SK-N-SH (cell line): Measurements from ENCODE around the gene SMAD2. TPM values are rescaled to one million over a fixed set of nuclear protein-coding genes. Genes with fewer than 3 reads are reported as not detected.

ENCODE experiments used
- CTCF ChIA-PET: fragments of 300-600, 350-600 bp; formaldehyde crosslinking; extraction: SDS; loops from one replicate; lab custom pipeline; 2021; lab: Yijun Ruan, JAX
- POLR2A ChIA-PET: fragments of 350-600 bp; sonication (Branson Sonifier 250); formaldehyde crosslinking; extraction: SDS; loops from one replicate; lab custom pipeline; 2020; ENCODE audit warnings: antibody characterized with exemption, inconsistent platforms; lab: Yijun Ruan, JAX
- DNase-seq: peaks from one replicate; pipeline ENCODE4 v3.0.0; 2012
- H2AFZ ChIP-seq: fragments of 200-600 bp; sonication (generic); 2 replicates; pipeline ENCODE4 v1.8.1; 2016; ENCODE audit warnings: antibody characterized with exemption, mild to moderate bottlenecking, low read depth
- H3F3A ChIP-seq: fragments of 200-600 bp; sonication (generic); replicated peaks from 2 replicates; pipeline ENCODE3; 2016; ENCODE audit warnings: antibody characterized with exemption, mild to moderate bottlenecking; ENCODE audit not compliant: insufficient read depth
- H3K27ac ChIP-seq, 2 experiments: fragments of 200-500 bp in 1 of 2; fragments of 200-600 bp in 1 of 2; sonication (Bioruptor generic) in 1 of 2; sonication (generic), shearing (Covaris generic) in 1 of 2; 2 replicates each; pipeline versions ENCODE4 v1.5.1 to v1.6.1; 2014 to 2016; ENCODE audit warnings: low read depth in 2 of 2, inconsistent platforms in 1 of 2, low read length in 1 of 2, mild to moderate bottlenecking in 1 of 2, mixed read lengths in 1 of 2
- H3K27me3 ChIP-seq: fragments of 200-600 bp; sonication (generic), shearing (Covaris generic); 2 replicates; pipeline ENCODE4 v1.6.1; 2016; ENCODE audit warnings: mixed run types; ENCODE audit not compliant: insufficient read depth
- H3K36me3 ChIP-seq, 2 experiments: fragments of 200-500 bp in 1 of 2; fragments of 200-600 bp in 1 of 2; sonication (Bioruptor generic) in 1 of 2; sonication (generic) in 1 of 2; replicated peaks in 1 of 2; 2 replicates each; pipeline versions ENCODE3 to v1.5.1; 2014 to 2016; ENCODE audit warnings: low read length in 1 of 2, mild to moderate bottlenecking in 1 of 2; ENCODE audit not compliant: insufficient read depth in 2 of 2, control insufficient read depth in 1 of 2
- H3K4me1 ChIP-seq, 2 experiments: fragments of 200-500 bp in 1 of 2; fragments of 200-600 bp in 1 of 2; sonication (Bioruptor generic) in 1 of 2; sonication (generic), shearing (Covaris generic) in 1 of 2; 2 replicates each; pipeline versions ENCODE4 v1.5.1 to v1.6.1; 2014 to 2016; ENCODE audit warnings: low read depth in 1 of 2, low read length in 1 of 2, mixed run types in 1 of 2; ENCODE audit not compliant: insufficient read depth in 2 of 2, control insufficient read depth in 1 of 2
- H3K4me2 ChIP-seq: fragments of 200-600 bp; sonication (generic), shearing (Covaris generic); 2 replicates; pipeline ENCODE4 v1.6.1; 2017; ENCODE audit warnings: mixed run types
- H3K4me3 ChIP-seq, 2 experiments: fragments of 200-500 bp in 1 of 2; fragments of 200-600 bp in 1 of 2; sonication (Bioruptor generic) in 1 of 2; sonication (generic), shearing (Covaris generic) in 1 of 2; 2 replicates each; pipeline versions ENCODE4 v1.5.1 to v1.8.1; 2014 to 2016; ENCODE audit warnings: low read depth in 2 of 2, inconsistent platforms in 1 of 2, low read length in 1 of 2, mild to moderate bottlenecking in 1 of 2, mixed read lengths in 1 of 2, moderate library complexity in 1 of 2
- H3K79me2 ChIP-seq: fragments of 200-600 bp; sonication (generic); 2 replicates; pipeline ENCODE4 v1.8.1; 2017; ENCODE audit warnings: mild to moderate bottlenecking; ENCODE audit not compliant: insufficient read depth
- H3K9ac ChIP-seq: fragments of 200-600 bp; sonication (generic); 2 replicates; pipeline ENCODE4 v1.6.1; 2017; ENCODE audit warnings: mixed run types
- H3K9me2 ChIP-seq: fragments of 200-600 bp; sonication (generic); 2 replicates; pipeline ENCODE4 v1.6.1; 2017; ENCODE audit warnings: mixed run types
- H3K9me3 ChIP-seq: fragments of 200-600 bp; sonication (generic); 2 replicates; pipeline ENCODE4 v1.6.1; 2017; ENCODE audit warnings: mixed run types, mild to moderate bottlenecking, moderate library complexity
- H4K20me1 ChIP-seq: fragments of 200-600 bp; sonication (generic); 2 replicates; pipeline ENCODE4 v1.6.1; 2017; ENCODE audit warnings: mild to moderate bottlenecking, mixed run types; ENCODE audit not compliant: insufficient read depth
- ELF1 ChIP-seq: IDR thresholded peaks from 2 replicates; pipeline ENCODE4 v1.4.0; 2012
- EP300 ChIP-seq, 2 experiments: IDR thresholded peaks; 2 replicates each; pipeline versions ENCODE4 v1.4.0 to v1.6.1; 2012; ENCODE audit warnings: borderline replicate concordance in 1 of 2, low read depth in 1 of 2, low read length in 1 of 2
- EZH2phosphoT487 ChIP-seq: fragments of 200-600 bp; sonication (generic); IDR thresholded peaks from 2 replicates; pipeline ENCODE4 v1.6.1; 2017; ENCODE audit warnings: low read depth, mixed run types, mild to moderate bottlenecking, antibody characterized with exemption, moderate library complexity, borderline replicate concordance
- FOXM1 ChIP-seq: IDR thresholded peaks from 2 replicates; pipeline ENCODE4 v1.4.0; 2012; ENCODE audit warnings: low read depth, mild to moderate bottlenecking
- GABPA ChIP-seq: IDR thresholded peaks from 2 replicates; pipeline ENCODE4 v1.4.0; 2012; ENCODE audit warnings: low read depth, mild to moderate bottlenecking
- GATA2 ChIP-seq: sonication (generic); formaldehyde crosslinking; IDR thresholded peaks from 2 replicates; pipeline ENCODE4 v1.5.0; 2020; ENCODE audit warnings: mild to moderate bottlenecking, missing genetic modification reagents
- JUND ChIP-seq: IDR thresholded peaks from 2 replicates; pipeline ENCODE4 v1.4.0; 2012
- NRF1 ChIP-seq: IDR thresholded peaks from 2 replicates; pipeline ENCODE4 v1.6.1; 2012; ENCODE audit warnings: low read depth, mild to moderate bottlenecking, low read length
- RAD21 ChIP-seq: IDR thresholded peaks from 2 replicates; pipeline ENCODE4 v1.6.1; 2012; ENCODE audit warnings: mild to moderate bottlenecking, low read length
- RCOR1 ChIP-seq: fragments of 150-350 bp; IDR thresholded peaks from 2 replicates; pipeline ENCODE4 v1.6.1; 2017; ENCODE audit warnings: antibody characterized with exemption, low read length
- TAF1 ChIP-seq: IDR thresholded peaks from 2 replicates; pipeline ENCODE4 v1.6.1; 2012; ENCODE audit warnings: low read depth, mild to moderate bottlenecking, low read length, moderate library complexity, borderline replicate concordance
- TCF12 ChIP-seq: IDR thresholded peaks from 2 replicates; pipeline ENCODE4 v1.4.0; 2012
- YY1 ChIP-seq: IDR thresholded peaks from 2 replicates; pipeline ENCODE4 v1.4.0; 2012; ENCODE audit warnings: low read depth, mild to moderate bottlenecking
- WGBS: methylation state at CpG from one replicate; pipeline ENCODE4 v1.1.6; 2017; ENCODE audit warnings: low lambda C conversion rate; 5-methylcytosine and 5-hydroxymethylcytosine counted together
- polyA plus RNA-seq, 3 experiments: library from polyadenylated mRNA; depleted of rRNA; stranded (reverse); fragments of >200 nt; gene quantifications; 2 replicates each; pipeline ENCODE4 v1.2.3, GENCODE V29; 2012
- TF ChIP-seq, protein P1 (sequence below): IDR thresholded peaks from 2 replicates; pipeline ENCODE4 v1.6.1; 2012; ENCODE audit warnings: mild to moderate bottlenecking, low read depth, low read length, moderate library complexity
- TF ChIP-seq, protein P2 (sequence below): IDR thresholded peaks from 2 replicates; pipeline ENCODE4 v1.4.0; 2012; ENCODE audit warnings: low read depth, borderline replicate concordance

SMAD2 gene
- polyA plus RNA-seq, 1 of the 3 experiments (the other 2 are of a cell fraction): 36.3 TPM

DNA sequence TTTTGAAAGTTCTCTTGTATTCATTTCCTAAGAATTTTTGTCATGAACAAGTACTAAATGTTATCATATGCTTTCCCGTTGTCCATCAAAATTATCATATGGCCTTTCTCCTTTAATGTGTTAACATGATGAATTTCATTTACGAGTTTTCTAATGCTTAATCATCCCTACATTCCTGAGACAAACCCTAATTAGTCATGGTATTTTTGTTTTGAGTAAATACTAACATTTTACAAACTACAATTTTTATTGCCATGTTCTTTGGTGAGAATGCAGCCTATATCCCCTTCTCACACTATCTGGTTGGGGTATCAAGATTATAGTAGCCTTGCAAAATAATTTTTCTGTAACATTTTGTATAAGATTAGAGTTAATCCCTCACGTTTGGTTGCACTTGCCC, 14.5 kb downstream of the SMAD2 start:
- Histone ChIP-seq H3K27me3 (no peaks in the 10 kb centered on the region), H4K20me1 (peaks cover 96% of the 10 kb centered on the region), H3K36me3 (no peaks in the 10 kb centered on the region)
- TF ChIP-seq GATA2 (CRISPR knock-in tag) (no peak), ELF1 (no peak), JUND (no peak), FOXM1 (no peak), NRF1 (no peak), RCOR1 (no peak), EZH2phosphoT487 (no peak), GABPA (no peak), TCF12 (no peak)
- TF ChIP-seq, protein P1, sequence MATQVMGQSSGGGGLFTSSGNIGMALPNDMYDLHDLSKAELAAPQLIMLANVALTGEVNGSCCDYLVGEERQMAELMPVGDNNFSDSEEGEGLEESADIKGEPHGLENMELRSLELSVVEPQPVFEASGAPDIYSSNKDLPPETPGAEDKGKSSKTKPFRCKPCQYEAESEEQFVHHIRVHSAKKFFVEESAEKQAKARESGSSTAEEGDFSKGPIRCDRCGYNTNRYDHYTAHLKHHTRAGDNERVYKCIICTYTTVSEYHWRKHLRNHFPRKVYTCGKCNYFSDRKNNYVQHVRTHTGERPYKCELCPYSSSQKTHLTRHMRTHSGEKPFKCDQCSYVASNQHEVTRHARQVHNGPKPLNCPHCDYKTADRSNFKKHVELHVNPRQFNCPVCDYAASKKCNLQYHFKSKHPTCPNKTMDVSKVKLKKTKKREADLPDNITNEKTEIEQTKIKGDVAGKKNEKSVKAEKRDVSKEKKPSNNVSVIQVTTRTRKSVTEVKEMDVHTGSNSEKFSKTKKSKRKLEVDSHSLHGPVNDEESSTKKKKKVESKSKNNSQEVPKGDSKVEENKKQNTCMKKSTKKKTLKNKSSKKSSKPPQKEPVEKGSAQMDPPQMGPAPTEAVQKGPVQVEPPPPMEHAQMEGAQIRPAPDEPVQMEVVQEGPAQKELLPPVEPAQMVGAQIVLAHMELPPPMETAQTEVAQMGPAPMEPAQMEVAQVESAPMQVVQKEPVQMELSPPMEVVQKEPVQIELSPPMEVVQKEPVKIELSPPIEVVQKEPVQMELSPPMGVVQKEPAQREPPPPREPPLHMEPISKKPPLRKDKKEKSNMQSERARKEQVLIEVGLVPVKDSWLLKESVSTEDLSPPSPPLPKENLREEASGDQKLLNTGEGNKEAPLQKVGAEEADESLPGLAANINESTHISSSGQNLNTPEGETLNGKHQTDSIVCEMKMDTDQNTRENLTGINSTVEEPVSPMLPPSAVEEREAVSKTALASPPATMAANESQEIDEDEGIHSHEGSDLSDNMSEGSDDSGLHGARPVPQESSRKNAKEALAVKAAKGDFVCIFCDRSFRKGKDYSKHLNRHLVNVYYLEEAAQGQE: no peak
- TF ChIP-seq, protein P2, sequence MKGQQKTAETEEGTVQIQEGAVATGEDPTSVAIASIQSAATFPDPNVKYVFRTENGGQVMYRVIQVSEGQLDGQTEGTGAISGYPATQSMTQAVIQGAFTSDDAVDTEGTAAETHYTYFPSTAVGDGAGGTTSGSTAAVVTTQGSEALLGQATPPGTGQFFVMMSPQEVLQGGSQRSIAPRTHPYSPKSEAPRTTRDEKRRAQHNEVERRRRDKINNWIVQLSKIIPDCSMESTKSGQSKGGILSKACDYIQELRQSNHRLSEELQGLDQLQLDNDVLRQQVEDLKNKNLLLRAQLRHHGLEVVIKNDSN: no peak
- TF ChIP-seq, all 33 proteins: peak for 0
- peaks cover 6% of the 10 kb centered on the region for H3F3A ChIP-seq
- H2AFZ ChIP-seq: no peak overlapping the region
- H3K4me2 ChIP-seq: no peak overlapping the region
- no peak for DNase-seq
- peaks cover 98% of the 10 kb centered on the region for H3K79me2 ChIP-seq
- H3K4me3 ChIP-seq: no peak overlapping the region
- ChIA-PET CTCF (no interaction called here), POLR2A (no interaction called here)
- no peak overlapping the region for H3K9ac ChIP-seq
- H3K27ac ChIP-seq: no peak overlapping the region
- H3K9me3 ChIP-seq: no peaks in the 10 kb centered on the region
- peaks cover 2 to 22% of the 10 kb centered on the region in 2 experiments; a peak in 3 of 4 replicates for H3K4me1 ChIP-seq
- H3K9me2 ChIP-seq: no peaks in the 10 kb centered on the region
- WGBS: 93% methylated on average over 3 of the region's 3 CpGs

DNA sequence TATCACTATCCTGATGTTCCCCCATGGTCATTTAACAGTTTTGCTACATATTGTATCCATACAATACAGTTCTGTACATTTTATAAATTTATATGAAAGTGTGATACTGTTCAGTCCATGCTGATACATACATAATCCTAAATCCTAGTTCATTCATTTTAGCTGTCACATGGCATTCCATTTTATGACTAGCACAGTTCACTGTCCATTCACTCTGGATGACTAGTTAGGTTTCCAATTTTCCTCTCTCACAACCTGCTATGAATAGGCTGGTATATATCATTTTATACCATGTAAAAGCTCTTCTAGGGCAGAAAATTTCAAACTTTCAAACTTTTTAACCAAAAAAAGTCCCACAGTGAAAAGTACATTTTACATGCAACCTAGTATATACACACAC, 15.2 kb downstream of the SMAD2 start:
- Histone ChIP-seq H3K4me1 (peaks cover 2 to 22% of the 10 kb centered on the region in 2 experiments; a peak in 3 of 4 replicates), H3K9ac (no peak overlapping the region), H2AFZ (no peak overlapping the region), H3K27me3 (no peaks in the 10 kb centered on the region), H3K36me3 (peaks cover 2 to 3% of the 10 kb centered on the region in 2 experiments), H3K9me2 (no peaks in the 10 kb centered on the region), H3F3A (peaks cover 6% of the 10 kb centered on the region), H3K4me2 (no peak overlapping the region), H3K79me2 (peaks cover 98% of the 10 kb centered on the region), H4K20me1 (peaks cover 89% of the 10 kb centered on the region), H3K4me3 (no peak overlapping the region), H3K9me3 (no peaks in the 10 kb centered on the region), H3K27ac (no peak overlapping the region)
- DNase-seq: no peak
- TF ChIP-seq EP300 (IDR thresholded peaks at IDR 0.05; ENCODE audit: borderline replicate concordance in 1 of 2, low read depth in 1 of 2, low read length in 1 of 2) (no peak), NRF1 (no peak), YY1 (no peak), FOXM1 (no peak), TAF1 (no peak), RAD21 (no peak)
- ChIA-PET CTCF (no interaction called here), POLR2A (no interaction called here)
